SK-N-SH (cell line): ENCODE results near the gene WWOX. TPM values are rescaled to one million over a fixed set of nuclear protein-coding genes. Genes with fewer than 3 reads are reported as not detected.

ENCODE experiments used
- CTCF ChIA-PET: fragments of 300-600, 350-600 bp; formaldehyde crosslinking; extraction: SDS; loops from one replicate; lab custom pipeline; 2021; lab: Yijun Ruan, JAX
- POLR2A ChIA-PET: fragments of 350-600 bp; sonication (Branson Sonifier 250); formaldehyde crosslinking; extraction: SDS; loops from one replicate; lab custom pipeline; 2020; ENCODE audit warnings: antibody characterized with exemption, inconsistent platforms; lab: Yijun Ruan, JAX
- DNase-seq: peaks from one replicate; pipeline ENCODE4 v3.0.0; 2012
- H2AFZ ChIP-seq: fragments of 200-600 bp; sonication (generic); 2 replicates; pipeline ENCODE4 v1.8.1; 2016; ENCODE audit warnings: antibody characterized with exemption, mild to moderate bottlenecking, low read depth
- H3F3A ChIP-seq: fragments of 200-600 bp; sonication (generic); replicated peaks from 2 replicates; pipeline ENCODE3; 2016; ENCODE audit warnings: antibody characterized with exemption, mild to moderate bottlenecking; ENCODE audit not compliant: insufficient read depth
- H3K27ac ChIP-seq, 2 experiments: fragments of 200-500 bp in 1 of 2; fragments of 200-600 bp in 1 of 2; sonication (Bioruptor generic) in 1 of 2; sonication (generic), shearing (Covaris generic) in 1 of 2; 2 replicates each; pipeline versions ENCODE4 v1.5.1 to v1.6.1; 2014 to 2016; ENCODE audit warnings: low read depth in 2 of 2, inconsistent platforms in 1 of 2, low read length in 1 of 2, mild to moderate bottlenecking in 1 of 2, mixed read lengths in 1 of 2
- H3K27me3 ChIP-seq: fragments of 200-600 bp; sonication (generic), shearing (Covaris generic); 2 replicates; pipeline ENCODE4 v1.6.1; 2016; ENCODE audit warnings: mixed run types; ENCODE audit not compliant: insufficient read depth
- H3K36me3 ChIP-seq, 2 experiments: fragments of 200-500 bp in 1 of 2; fragments of 200-600 bp in 1 of 2; sonication (Bioruptor generic) in 1 of 2; sonication (generic) in 1 of 2; replicated peaks in 1 of 2; 2 replicates each; pipeline versions ENCODE3 to v1.5.1; 2014 to 2016; ENCODE audit warnings: low read length in 1 of 2, mild to moderate bottlenecking in 1 of 2; ENCODE audit not compliant: insufficient read depth in 2 of 2, control insufficient read depth in 1 of 2
- H3K4me1 ChIP-seq, 2 experiments: fragments of 200-500 bp in 1 of 2; fragments of 200-600 bp in 1 of 2; sonication (Bioruptor generic) in 1 of 2; sonication (generic), shearing (Covaris generic) in 1 of 2; 2 replicates each; pipeline versions ENCODE4 v1.5.1 to v1.6.1; 2014 to 2016; ENCODE audit warnings: low read depth in 1 of 2, low read length in 1 of 2, mixed run types in 1 of 2; ENCODE audit not compliant: insufficient read depth in 2 of 2, control insufficient read depth in 1 of 2
- H3K4me2 ChIP-seq: fragments of 200-600 bp; sonication (generic), shearing (Covaris generic); 2 replicates; pipeline ENCODE4 v1.6.1; 2017; ENCODE audit warnings: mixed run types
- H3K4me3 ChIP-seq, 2 experiments: fragments of 200-500 bp in 1 of 2; fragments of 200-600 bp in 1 of 2; sonication (Bioruptor generic) in 1 of 2; sonication (generic), shearing (Covaris generic) in 1 of 2; 2 replicates each; pipeline versions ENCODE4 v1.5.1 to v1.8.1; 2014 to 2016; ENCODE audit warnings: low read depth in 2 of 2, inconsistent platforms in 1 of 2, low read length in 1 of 2, mild to moderate bottlenecking in 1 of 2, mixed read lengths in 1 of 2, moderate library complexity in 1 of 2
- H3K79me2 ChIP-seq: fragments of 200-600 bp; sonication (generic); 2 replicates; pipeline ENCODE4 v1.8.1; 2017; ENCODE audit warnings: mild to moderate bottlenecking; ENCODE audit not compliant: insufficient read depth
- H3K9ac ChIP-seq: fragments of 200-600 bp; sonication (generic); 2 replicates; pipeline ENCODE4 v1.6.1; 2017; ENCODE audit warnings: mixed run types
- H3K9me2 ChIP-seq: fragments of 200-600 bp; sonication (generic); 2 replicates; pipeline ENCODE4 v1.6.1; 2017; ENCODE audit warnings: mixed run types
- H3K9me3 ChIP-seq: fragments of 200-600 bp; sonication (generic); 2 replicates; pipeline ENCODE4 v1.6.1; 2017; ENCODE audit warnings: mixed run types, mild to moderate bottlenecking, moderate library complexity
- H4K20me1 ChIP-seq: fragments of 200-600 bp; sonication (generic); 2 replicates; pipeline ENCODE4 v1.6.1; 2017; ENCODE audit warnings: mild to moderate bottlenecking, mixed run types; ENCODE audit not compliant: insufficient read depth
- GABPA ChIP-seq: IDR thresholded peaks from 2 replicates; pipeline ENCODE4 v1.4.0; 2012; ENCODE audit warnings: low read depth, mild to moderate bottlenecking
- JUND ChIP-seq: IDR thresholded peaks from 2 replicates; pipeline ENCODE4 v1.4.0; 2012
- POLR2AphosphoS5 ChIP-seq: IDR thresholded peaks from 2 replicates; pipeline ENCODE4 v1.6.1; 2012; ENCODE audit warnings: low read depth, low read length
- RAD21 ChIP-seq: IDR thresholded peaks from 2 replicates; pipeline ENCODE4 v1.6.1; 2012; ENCODE audit warnings: mild to moderate bottlenecking, low read length
- SIN3A ChIP-seq: IDR thresholded peaks from 2 replicates; pipeline ENCODE4 v1.6.1; 2012; ENCODE audit warnings: low read depth, mild to moderate bottlenecking, low read length, moderate library complexity, borderline replicate concordance
- SMC3 ChIP-seq: IDR thresholded peaks from 2 replicates; pipeline ENCODE4 v1.6.1; 2012; ENCODE audit warnings: low read depth, low read length, improper control_type of control experiment
- TCF12 ChIP-seq: IDR thresholded peaks from 2 replicates; pipeline ENCODE4 v1.4.0; 2012
- YY1 ChIP-seq: IDR thresholded peaks from 2 replicates; pipeline ENCODE4 v1.4.0; 2012; ENCODE audit warnings: low read depth, mild to moderate bottlenecking
- WGBS: methylation state at CpG from one replicate; pipeline ENCODE4 v1.1.6; 2017; ENCODE audit warnings: low lambda C conversion rate; 5-methylcytosine and 5-hydroxymethylcytosine counted together
- polyA plus RNA-seq, 3 experiments: library from polyadenylated mRNA; depleted of rRNA; stranded (reverse); fragments of >200 nt; gene quantifications; 2 replicates each; pipeline ENCODE4 v1.2.3, GENCODE V29; 2012
- TF ChIP-seq, protein P1 (sequence below): IDR thresholded peaks from 2 replicates; pipeline ENCODE4 v1.4.0; 2012; ENCODE audit warnings: low read depth, borderline replicate concordance
- TF ChIP-seq, protein P2 (sequence below): IDR thresholded peaks from 2 replicates; pipeline ENCODE4; 2012
- TF ChIP-seq, protein P3 (sequence below): fragments of 150-350 bp; IDR thresholded peaks from 2 replicates; pipeline ENCODE4 v1.6.1; 2016; ENCODE audit warnings: mild to moderate bottlenecking, low read depth, low read length

Gene WWOX
- polyA plus RNA-seq, 1 of the 3 experiments (the other 2 are of a cell fraction), result 10.8 TPM

DNA sequence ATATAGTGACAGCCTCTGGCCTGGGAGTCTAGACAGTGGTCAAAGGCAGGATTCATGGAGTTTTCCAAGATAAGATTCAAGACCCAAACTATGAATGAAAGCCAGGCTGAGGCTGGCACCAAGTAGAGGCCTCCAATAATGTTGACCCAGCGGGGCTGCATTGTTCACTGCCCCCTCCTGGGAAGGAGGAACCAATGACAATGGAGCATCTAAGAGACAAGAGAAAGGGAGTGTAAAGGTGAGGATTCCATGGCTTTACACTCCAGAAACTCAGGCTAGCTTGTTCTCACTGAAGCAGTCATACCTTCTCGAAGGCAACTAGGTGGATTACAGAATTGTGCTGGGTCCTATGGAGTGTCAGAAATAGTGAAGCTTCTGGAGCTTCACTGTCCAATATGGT lies 380.3 kb downstream of the WWOX start:
- POLR2A ChIA-PET, result no interaction called here
- no peaks in the 10 kb centered on the region for H3K9me3 ChIP-seq
- no peaks in the 10 kb centered on the region for H3K79me2 ChIP-seq
- no peaks in the 10 kb centered on the region for H3K9me2 ChIP-seq
- no peak overlapping the region for H2AFZ ChIP-seq
- H4K20me1 ChIP-seq, result no peaks in the 10 kb centered on the region
- DNase-seq, result no peak
- H3K27me3 ChIP-seq, result no peaks in the 10 kb centered on the region
- H3K36me3 ChIP-seq, result no peaks in the 10 kb centered on the region
- H3K27ac ChIP-seq, result no peak overlapping the region
- 51% methylated on average over 2 of the region's 2 CpGs for WGBS
- no peaks in the 10 kb centered on the region for H3F3A ChIP-seq
- no peaks in the 10 kb centered on the region for H3K4me1 ChIP-seq
- H3K9ac ChIP-seq, result no peak overlapping the region
- CTCF ChIA-PET, result no interaction called here
- H3K4me2 ChIP-seq, result no peak overlapping the region
- no peak overlapping the region for H3K4me3 ChIP-seq
- TF ChIP-seq, protein P1, sequence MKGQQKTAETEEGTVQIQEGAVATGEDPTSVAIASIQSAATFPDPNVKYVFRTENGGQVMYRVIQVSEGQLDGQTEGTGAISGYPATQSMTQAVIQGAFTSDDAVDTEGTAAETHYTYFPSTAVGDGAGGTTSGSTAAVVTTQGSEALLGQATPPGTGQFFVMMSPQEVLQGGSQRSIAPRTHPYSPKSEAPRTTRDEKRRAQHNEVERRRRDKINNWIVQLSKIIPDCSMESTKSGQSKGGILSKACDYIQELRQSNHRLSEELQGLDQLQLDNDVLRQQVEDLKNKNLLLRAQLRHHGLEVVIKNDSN, result no peak
- TF ChIP-seq, protein P2, sequence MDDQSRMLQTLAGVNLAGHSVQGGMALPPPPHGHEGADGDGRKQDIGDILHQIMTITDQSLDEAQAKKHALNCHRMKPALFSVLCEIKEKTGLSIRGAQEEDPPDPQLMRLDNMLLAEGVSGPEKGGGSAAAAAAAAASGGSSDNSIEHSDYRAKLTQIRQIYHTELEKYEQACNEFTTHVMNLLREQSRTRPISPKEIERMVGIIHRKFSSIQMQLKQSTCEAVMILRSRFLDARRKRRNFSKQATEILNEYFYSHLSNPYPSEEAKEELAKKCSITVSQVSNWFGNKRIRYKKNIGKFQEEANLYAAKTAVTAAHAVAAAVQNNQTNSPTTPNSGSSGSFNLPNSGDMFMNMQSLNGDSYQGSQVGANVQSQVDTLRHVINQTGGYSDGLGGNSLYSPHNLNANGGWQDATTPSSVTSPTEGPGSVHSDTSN, result no peak
- TF ChIP-seq GABPA (no peak), YY1 (no peak), SIN3A (no peak)
- TF ChIP-seq, protein P3, sequence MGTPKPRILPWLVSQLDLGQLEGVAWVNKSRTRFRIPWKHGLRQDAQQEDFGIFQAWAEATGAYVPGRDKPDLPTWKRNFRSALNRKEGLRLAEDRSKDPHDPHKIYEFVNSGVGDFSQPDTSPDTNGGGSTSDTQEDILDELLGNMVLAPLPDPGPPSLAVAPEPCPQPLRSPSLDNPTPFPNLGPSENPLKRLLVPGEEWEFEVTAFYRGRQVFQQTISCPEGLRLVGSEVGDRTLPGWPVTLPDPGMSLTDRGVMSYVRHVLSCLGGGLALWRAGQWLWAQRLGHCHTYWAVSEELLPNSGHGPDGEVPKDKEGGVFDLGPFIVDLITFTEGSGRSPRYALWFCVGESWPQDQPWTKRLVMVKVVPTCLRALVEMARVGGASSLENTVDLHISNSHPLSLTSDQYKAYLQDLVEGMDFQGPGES, result no peak

DNA sequence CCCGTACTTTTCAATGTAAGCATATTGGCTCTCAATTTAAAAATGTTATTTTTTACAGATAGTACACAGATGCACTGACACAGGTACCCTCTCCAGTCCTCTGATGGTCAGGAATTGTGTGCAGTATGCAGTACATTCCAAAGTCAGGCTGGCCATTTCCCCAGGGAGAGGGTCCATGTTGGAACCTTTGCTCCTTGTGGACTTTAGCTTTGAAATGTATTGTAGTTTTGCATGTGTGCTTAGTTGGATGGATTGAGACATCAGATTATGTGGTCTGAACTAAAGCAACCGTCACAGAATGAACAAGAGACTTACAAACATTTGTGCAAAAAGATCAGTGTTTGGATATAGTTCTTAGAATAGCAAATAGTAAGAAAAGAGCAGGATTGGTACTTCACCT lies 381.1 kb downstream of the WWOX start:
- H3K27ac ChIP-seq, result no peak overlapping the region
- no peak for TF ChIP-seq SMC3
- no peak for TF ChIP-seq RAD21
- no peak for TF ChIP-seq TCF12
- TF ChIP-seq JUND, result no peak
- no peak for TF ChIP-seq POLR2AphosphoS5
- TF ChIP-seq, all 33 proteins: peak for 0
- POLR2A ChIA-PET, result no interaction called here

More for the DNA sequence above, 381.1 kb downstream of the WWOX start:
- H3K4me3 ChIP-seq, result no peak overlapping the region
- no peaks in the 10 kb centered on the region for H3K4me1 ChIP-seq
- no peaks in the 10 kb centered on the region for H4K20me1 ChIP-seq
- no peak overlapping the region for H3K4me2 ChIP-seq
- H3K9ac ChIP-seq, result no peak overlapping the region
- H2AFZ ChIP-seq, result no peak overlapping the region
- no peaks in the 10 kb centered on the region for H3K79me2 ChIP-seq
- H3K9me3 ChIP-seq, result no peaks in the 10 kb centered on the region
- no peaks in the 10 kb centered on the region for H3K27me3 ChIP-seq
- no peaks in the 10 kb centered on the region for H3F3A ChIP-seq
- H3K36me3 ChIP-seq, result no peaks in the 10 kb centered on the region
- H3K9me2 ChIP-seq, result no peaks in the 10 kb centered on the region
- no peak for DNase-seq
- WGBS, result 36% methylated on average over 2 of the region's 2 CpGs
- CTCF ChIA-PET, result no interaction called here
